Measurements from ENCODE around the gene ERBB4. TPM values are rescaled to one million over a fixed set of nuclear protein-coding genes. Genes with fewer than 3 reads are reported as not detected.
A peak's percentile ranks its signal among the peaks of the same experiment; 100 is the strongest.

Gene ERBB4
- total RNA-seq: 1 to 10 TPM; 1.6 to 5.7 (median 3.5) TPM

GRCh38 chr2:212538305-212539071 is at the start of gene ERBB4:
ERBB4 (minus strand) TSS chr2:212538802; CDS start chr2:212538530, 272 bp downstream.
- peak; percentile 31 to 52 for ATAC-seq
- H3K27me3 ChIP-seq: no peaks in the 10 kb centered on the region
- peak within 1 kb of the TSS; percentile 80 to 89 (median 86) for H3K27ac ChIP-seq
- TF ChIP-seq CTCF (IDR thresholded peaks at IDR 0.05 in 4 of 5, conservative IDR thresholded peaks at IDR 0.05 in 1 of 5) (no peak), POLR2A (IDR thresholded peaks at IDR 0.05) (no peak)
- no peaks in the 10 kb centered on the region for H3K36me3 ChIP-seq
- no peaks in the 10 kb centered on the region for H3K9me3 ChIP-seq
- H3K4me3 ChIP-seq: peak within 1 kb of the TSS; percentile 73 to 93 (median 76)
- in situ Hi-C loops (cut with MboI; ENCODE audit: low sequenced_read_pairs in 4 of 4) (loop anchor here in 1 of 4 donors (25.0 kb wide), 1 partner anchor 651 kb away; no protein-coding TSS in a partner anchor), intact Hi-C loops (cut with DNase I; ENCODE audit: low total_unique reads) (no loop called here)
- peaks cover 15 to 19% of the 10 kb centered on the region in 2 donors for H3K4me1 ChIP-seq
- DNase-seq: peak in 1 of 2 donors; percentile 14

- intact Hi-C loops (cut with DNase I; ENCODE audit: low total_unique reads) (no loop called here), in situ Hi-C loops (cut with MboI; ENCODE audit: low sequenced_read_pairs in 4 of 4) (no loop called here)
- H3K4me3 ChIP-seq: no peak overlapping the region
- H3K4me1 ChIP-seq: no peaks in the 10 kb centered on the region
- DNase-seq (no peak), ATAC-seq (no peak)
- peaks cover 0 to 5% (median 0%) of the 10 kb centered on the region in 3 donors for H3K9me3 ChIP-seq
- no peaks in the 10 kb centered on the region for H3K27me3 ChIP-seq
- no peak overlapping the region for H3K27ac ChIP-seq
- no peaks in the 10 kb centered on the region for H3K36me3 ChIP-seq
- TF ChIP-seq POLR2A (IDR thresholded peaks at IDR 0.05) (no peak), CTCF (IDR thresholded peaks at IDR 0.05 in 4 of 5, conservative IDR thresholded peaks at IDR 0.05 in 1 of 5) (no peak)
Measured at GRCh38 chr2:212580117-212580516, 41.5 kb upstream of the ERBB4 start.

GRCh38 chr2:212556296-212556695 is 17.7 kb upstream of the ERBB4 start:
- H3K4me3 ChIP-seq: no peak overlapping the region
- in situ Hi-C loops (cut with MboI; ENCODE audit: low sequenced_read_pairs in 4 of 4): loop anchor here in 1 of 4 donors (10.0 kb wide), 1 partner anchor 801 kb away; no protein-coding TSS in a partner anchor
- H3K4me1 ChIP-seq: no peaks in the 10 kb centered on the region
- intact Hi-C loops (cut with DNase I; ENCODE audit: low total_unique reads): no loop called here
- H3K36me3 ChIP-seq: no peaks in the 10 kb centered on the region
- ATAC-seq (no peak), DNase-seq (no peak)
- H3K9me3 ChIP-seq: no peaks in the 10 kb centered on the region
- no peaks in the 10 kb centered on the region for H3K27me3 ChIP-seq
- no peak for TF ChIP-seq CTCF (IDR thresholded peaks at IDR 0.05 in 4 of 5, conservative IDR thresholded peaks at IDR 0.05 in 1 of 5)
- TF ChIP-seq POLR2A (IDR thresholded peaks at IDR 0.05): no peak
- H3K27ac ChIP-seq: no peak overlapping the region

- DNase-seq (no peak), ATAC-seq (no peak)
- H3K4me1 ChIP-seq: no peaks in the 10 kb centered on the region
- no peak overlapping the region for H3K27ac ChIP-seq
- no peaks in the 10 kb centered on the region for H3K27me3 ChIP-seq
- in situ Hi-C loops (cut with MboI; ENCODE audit: low sequenced_read_pairs in 4 of 4): loop anchor here in 1 of 4 donors (10.0 kb wide), 1 partner anchor 799 kb away; no protein-coding TSS in a partner anchor
- H3K9me3 ChIP-seq: no peaks in the 10 kb centered on the region
- TF ChIP-seq POLR2A (IDR thresholded peaks at IDR 0.05) (no peak), CTCF (IDR thresholded peaks at IDR 0.05 in 4 of 5, conservative IDR thresholded peaks at IDR 0.05 in 1 of 5) (no peak)
- intact Hi-C loops (cut with DNase I; ENCODE audit: low total_unique reads): no loop called here
- H3K36me3 ChIP-seq: no peaks in the 10 kb centered on the region
- no peak overlapping the region for H3K4me3 ChIP-seq
Measured at GRCh38 chr2:212554233-212554632, 15.6 kb upstream of the ERBB4 start.

All from gastrocnemius medialis (tissue), 4 donors.